HEK293 (cell line): ENCODE results near the gene COL25A1.

ENCODE experiments used
- CTCF ChIA-PET: fragments of 350-600 bp; formaldehyde crosslinking; extraction: SDS; loops from one replicate; lab custom pipeline; 2021; ENCODE audit warnings: antibody characterized with exemption; lab: Yijun Ruan, JAX
- POLR2A ChIA-PET: fragments of 300-600 bp; formaldehyde crosslinking; extraction: SDS; loops from one replicate; lab custom pipeline; 2020; ENCODE audit warnings: antibody characterized with exemption, inconsistent platforms; lab: Yijun Ruan, JAX
- H3K27ac ChIP-seq: fragments of 200-500 bp; sonication (Bioruptor generic); 2 replicates; pipeline ENCODE4 v1.5.1; 2014; ENCODE audit warnings: low read depth, low read length, control low read depth, inconsistent platforms; ENCODE audit errors: extremely low read depth
- H3K36me3 ChIP-seq, 2 experiments: fragments of 200-500 bp in 1 of 2; sonication (Bioruptor generic) in 1 of 2; 1 replicate in 1 of 2; 2 replicates in 1 of 2; pipeline ENCODE4 v1.5.1; 2014 to 2017; ENCODE audit warnings: inconsistent platforms in 2 of 2, low read length in 2 of 2; ENCODE audit not compliant: control insufficient read depth in 2 of 2, insufficient read depth in 1 of 2
- H3K4me1 ChIP-seq: fragments of 200-500 bp; sonication (Bioruptor generic); 2 replicates; pipeline ENCODE4 v1.5.1; 2014; ENCODE audit warnings: mild to moderate bottlenecking, low read length, inconsistent platforms; ENCODE audit not compliant: control insufficient read depth, insufficient read depth
- H3K4me3 ChIP-seq: 2 replicates; pipeline ENCODE4 v1.5.1; 2011; ENCODE audit warnings: low read depth, mild to moderate bottlenecking, control low read depth, low read length, moderate library complexity
- H3K9me3 ChIP-seq: fragments of 200-500 bp; sonication (Bioruptor generic); 2 replicates; pipeline ENCODE4 v1.5.1; 2014; ENCODE audit warnings: low read depth, low read length, inconsistent platforms; ENCODE audit not compliant: control insufficient read depth, insufficient read depth
- GLI2 ChIP-seq: fragments of 450-650 bp; formaldehyde crosslinking; IDR thresholded peaks from 2 replicates; pipeline ENCODE4; 2017; ENCODE audit warnings: missing biosample characterization, missing genetic modification characterization, low read depth, borderline replicate concordance
- KLF8 ChIP-seq: fragments of 450-650 bp; formaldehyde crosslinking; IDR thresholded peaks from 2 replicates; pipeline ENCODE4 v1.5.1; 2016; ENCODE audit warnings: missing biosample characterization, missing genetic modification characterization
- SP3 ChIP-seq: fragments of 450-650 bp; formaldehyde crosslinking; IDR thresholded peaks from 2 replicates; pipeline ENCODE4 v1.5.1; 2016; ENCODE audit warnings: missing biosample characterization, missing genetic modification characterization
- ZFP69B ChIP-seq: fragments of 450-650 bp; formaldehyde crosslinking; IDR thresholded peaks from 2 replicates; pipeline ENCODE4 v1.5.1; 2016; ENCODE audit warnings: missing biosample characterization, missing genetic modification characterization
- ZNF211 ChIP-seq: fragments of 450-650 bp; formaldehyde crosslinking; IDR thresholded peaks from 2 replicates; pipeline ENCODE4 v1.5.1; 2016; ENCODE audit warnings: low read depth, missing biosample characterization, missing genetic modification characterization
- ZNF274 ChIP-seq, 2 experiments: fragments of 200-500 bp in 1 of 2; fragments of 450-650 bp in 1 of 2; sonication (Bioruptor generic) in 1 of 2; formaldehyde crosslinking in 1 of 2; IDR thresholded peaks; 2 replicates each; pipeline versions ENCODE4 v1.5.1 to v1.6.1; 2014 to 2016; ENCODE audit warnings: borderline replicate concordance in 1 of 2, inconsistent platforms in 1 of 2, low read length in 1 of 2, missing biosample characterization in 1 of 2, missing genetic modification characterization in 1 of 2
- ZNF302 ChIP-seq: fragments of 450-650 bp; formaldehyde crosslinking; IDR thresholded peaks from 2 replicates; pipeline ENCODE4 v1.5.1; 2016; ENCODE audit warnings: missing biosample characterization, missing genetic modification characterization, low read depth
- ZNF311 ChIP-seq: fragments of 450-650 bp; formaldehyde crosslinking; IDR thresholded peaks from 2 replicates; pipeline ENCODE4 v1.5.1; 2017; ENCODE audit warnings: missing biosample characterization, missing genetic modification characterization, borderline replicate concordance
- ZNF624 ChIP-seq: fragments of 450-650 bp; formaldehyde crosslinking; IDR thresholded peaks from 2 replicates; pipeline ENCODE4 v1.5.1; 2017; ENCODE audit warnings: missing biosample characterization, missing genetic modification characterization
- ZNF626 ChIP-seq: fragments of 450-650 bp; sonication (Bioruptor Pico); formaldehyde crosslinking; IDR thresholded peaks from 2 replicates; pipeline ENCODE4 v1.5.1; 2018; ENCODE audit warnings: missing biosample characterization, missing genetic modification characterization, inconsistent platforms
- ZNF670 ChIP-seq: fragments of 450-650 bp; formaldehyde crosslinking; IDR thresholded peaks from 2 replicates; pipeline ENCODE4 v1.5.1; 2016; ENCODE audit warnings: missing biosample characterization, missing genetic modification characterization, low read depth
- ZNF843 ChIP-seq: fragments of 450-650 bp; formaldehyde crosslinking; IDR thresholded peaks from 2 replicates; pipeline ENCODE4 v1.5.1; 2016; ENCODE audit warnings: missing biosample characterization, missing genetic modification characterization
- ZXDB ChIP-seq: fragments of 450-650 bp; formaldehyde crosslinking; IDR thresholded peaks from 2 replicates; pipeline ENCODE4 v1.5.1; 2016; ENCODE audit warnings: missing biosample characterization, missing genetic modification characterization
- TF ChIP-seq, protein P1 (sequence below): fragments of 450-650 bp; formaldehyde crosslinking; IDR thresholded peaks from 2 replicates; pipeline ENCODE4 v1.5.1; 2016; ENCODE audit warnings: missing biosample characterization, missing genetic modification characterization, borderline replicate concordance
- TF ChIP-seq, protein P2 (sequence below): fragments of 450-650 bp; formaldehyde crosslinking; IDR thresholded peaks from 2 replicates; pipeline ENCODE4 v1.5.1; 2016; ENCODE audit warnings: missing biosample characterization, missing genetic modification characterization
- TF ChIP-seq, protein P3 (sequence below): fragments of 450-650 bp; formaldehyde crosslinking; IDR thresholded peaks from 2 replicates; pipeline ENCODE4 v1.5.1; 2016; ENCODE audit warnings: missing biosample characterization, missing genetic modification characterization
- TF ChIP-seq, protein P4 (sequence below): fragments of 450-650 bp; formaldehyde crosslinking; IDR thresholded peaks from 2 replicates; pipeline ENCODE4 v1.5.1; 2016; ENCODE audit warnings: missing biosample characterization, missing genetic modification characterization
- TF ChIP-seq, protein P5 (sequence below): fragments of 450-650 bp; formaldehyde crosslinking; IDR thresholded peaks from 2 replicates; pipeline ENCODE4 v1.5.1; 2016; ENCODE audit warnings: missing biosample characterization, missing genetic modification characterization
- TF ChIP-seq, protein P6 (sequence below): fragments of 450-650 bp; formaldehyde crosslinking; IDR thresholded peaks from 2 replicates; pipeline ENCODE4 v1.5.1; 2016; ENCODE audit warnings: missing biosample characterization, missing genetic modification characterization
- TF ChIP-seq, protein P7 (sequence below): fragments of 450-650 bp; formaldehyde crosslinking; IDR thresholded peaks from 2 replicates; pipeline ENCODE4 v1.5.1; 2016; ENCODE audit warnings: missing biosample characterization, missing genetic modification characterization

Gene COL25A1

DNA sequence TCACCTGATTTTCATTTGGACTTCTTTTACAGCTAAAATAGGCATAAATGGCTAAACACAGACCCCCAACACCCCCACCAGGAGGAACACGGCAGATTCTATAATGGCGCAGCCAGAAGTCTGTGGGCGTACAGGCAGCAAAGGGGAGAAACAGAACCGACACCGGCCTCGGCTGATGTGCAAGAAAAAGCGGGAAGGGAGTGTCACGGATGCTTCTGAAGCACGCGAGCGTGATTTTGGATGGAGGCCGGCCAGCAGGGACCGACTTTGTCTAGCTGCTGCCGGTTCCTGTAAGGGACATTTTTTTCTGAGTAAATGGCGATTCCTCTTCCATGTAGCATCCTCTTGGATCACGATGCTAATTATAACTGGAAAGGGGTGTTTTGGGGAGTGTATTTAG is 514.7 kb downstream of the COL25A1 start (continued):
- TF ChIP-seq, protein P1, sequence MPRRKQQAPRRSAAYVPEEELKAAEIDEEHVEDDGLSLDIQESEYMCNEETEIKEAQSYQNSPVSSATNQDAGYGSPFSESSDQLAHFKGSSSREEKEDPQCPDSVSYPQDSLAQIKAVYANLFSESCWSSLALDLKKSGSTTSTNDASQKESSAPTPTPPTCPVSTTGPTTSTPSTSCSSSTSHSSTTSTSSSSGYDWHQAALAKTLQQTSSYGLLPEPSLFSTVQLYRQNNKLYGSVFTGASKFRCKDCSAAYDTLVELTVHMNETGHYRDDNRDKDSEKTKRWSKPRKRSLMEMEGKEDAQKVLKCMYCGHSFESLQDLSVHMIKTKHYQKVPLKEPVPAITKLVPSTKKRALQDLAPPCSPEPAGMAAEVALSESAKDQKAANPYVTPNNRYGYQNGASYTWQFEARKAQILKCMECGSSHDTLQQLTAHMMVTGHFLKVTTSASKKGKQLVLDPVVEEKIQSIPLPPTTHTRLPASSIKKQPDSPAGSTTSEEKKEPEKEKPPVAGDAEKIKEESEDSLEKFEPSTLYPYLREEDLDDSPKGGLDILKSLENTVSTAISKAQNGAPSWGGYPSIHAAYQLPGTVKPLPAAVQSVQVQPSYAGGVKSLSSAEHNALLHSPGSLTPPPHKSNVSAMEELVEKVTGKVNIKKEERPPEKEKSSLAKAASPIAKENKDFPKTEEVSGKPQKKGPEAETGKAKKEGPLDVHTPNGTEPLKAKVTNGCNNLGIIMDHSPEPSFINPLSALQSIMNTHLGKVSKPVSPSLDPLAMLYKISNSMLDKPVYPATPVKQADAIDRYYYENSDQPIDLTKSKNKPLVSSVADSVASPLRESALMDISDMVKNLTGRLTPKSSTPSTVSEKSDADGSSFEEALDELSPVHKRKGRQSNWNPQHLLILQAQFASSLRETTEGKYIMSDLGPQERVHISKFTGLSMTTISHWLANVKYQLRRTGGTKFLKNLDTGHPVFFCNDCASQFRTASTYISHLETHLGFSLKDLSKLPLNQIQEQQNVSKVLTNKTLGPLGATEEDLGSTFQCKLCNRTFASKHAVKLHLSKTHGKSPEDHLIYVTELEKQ (tag by site-specific recombination), result no peak
- TF ChIP-seq KLF8 (tag by site-specific recombination), result no peak
- TF ChIP-seq, protein P2, sequence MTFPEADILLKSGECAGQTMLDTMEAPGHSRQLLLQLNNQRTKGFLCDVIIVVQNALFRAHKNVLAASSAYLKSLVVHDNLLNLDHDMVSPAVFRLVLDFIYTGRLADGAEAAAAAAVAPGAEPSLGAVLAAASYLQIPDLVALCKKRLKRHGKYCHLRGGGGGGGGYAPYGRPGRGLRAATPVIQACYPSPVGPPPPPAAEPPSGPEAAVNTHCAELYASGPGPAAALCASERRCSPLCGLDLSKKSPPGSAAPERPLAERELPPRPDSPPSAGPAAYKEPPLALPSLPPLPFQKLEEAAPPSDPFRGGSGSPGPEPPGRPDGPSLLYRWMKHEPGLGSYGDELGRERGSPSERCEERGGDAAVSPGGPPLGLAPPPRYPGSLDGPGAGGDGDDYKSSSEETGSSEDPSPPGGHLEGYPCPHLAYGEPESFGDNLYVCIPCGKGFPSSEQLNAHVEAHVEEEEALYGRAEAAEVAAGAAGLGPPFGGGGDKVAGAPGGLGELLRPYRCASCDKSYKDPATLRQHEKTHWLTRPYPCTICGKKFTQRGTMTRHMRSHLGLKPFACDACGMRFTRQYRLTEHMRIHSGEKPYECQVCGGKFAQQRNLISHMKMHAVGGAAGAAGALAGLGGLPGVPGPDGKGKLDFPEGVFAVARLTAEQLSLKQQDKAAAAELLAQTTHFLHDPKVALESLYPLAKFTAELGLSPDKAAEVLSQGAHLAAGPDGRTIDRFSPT, result no peak
- TF ChIP-seq ZNF624 (tag by site-specific recombination), result no peak
- TF ChIP-seq ZNF626 (tag by site-specific recombination), result no peak

DNA sequence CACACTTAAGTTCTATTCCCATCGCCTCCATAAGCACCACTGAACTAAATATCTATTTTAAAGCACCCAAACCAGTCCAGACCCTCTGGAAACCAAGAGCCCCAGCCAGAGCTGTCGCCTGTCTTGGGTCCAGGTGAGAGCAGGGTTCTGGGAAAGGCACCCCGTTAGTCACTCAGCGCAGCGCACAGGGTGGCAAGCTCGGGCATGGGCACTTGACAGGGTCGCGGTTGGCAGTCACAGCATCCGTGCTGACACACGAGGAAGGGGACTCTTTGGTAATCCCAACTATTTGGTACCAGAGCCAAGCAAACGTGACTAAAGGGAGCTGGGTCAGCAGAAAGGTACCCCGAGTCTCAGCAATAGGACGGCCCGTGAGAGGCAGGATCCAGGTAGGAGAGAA is 515.4 kb downstream of the COL25A1 start:
- Histone ChIP-seq H3K27ac (no peak overlapping the region), H3K4me1 (no peaks in the 10 kb centered on the region), H3K36me3 (no peaks in the 10 kb centered on the region), H3K9me3 (no peaks in the 10 kb centered on the region), H3K4me3 (no peak overlapping the region)
- CTCF ChIA-PET, result no interaction called here
- POLR2A ChIA-PET, result no interaction called here
- TF ChIP-seq ZXDB (tag by site-specific recombination) (no peak), ZNF670 (tag by site-specific recombination) (no peak), ZNF274 (IDR thresholded peaks at IDR 0.05; ENCODE audit: low read length) (no peak), ZNF274 (tag by site-specific recombination; IDR thresholded peaks at IDR 0.05; ENCODE audit: borderline replicate concordance) (no peak), ZNF211 (no peak), ZNF311 (tag by site-specific recombination) (no peak), ZNF302 (tag by site-specific recombination) (no peak), GLI2 (tag by site-specific recombination) (no peak), ZFP69B (tag by site-specific recombination) (no peak), ZNF843 (tag by site-specific recombination) (no peak), SP3 (no peak)
- TF ChIP-seq, protein P3, sequence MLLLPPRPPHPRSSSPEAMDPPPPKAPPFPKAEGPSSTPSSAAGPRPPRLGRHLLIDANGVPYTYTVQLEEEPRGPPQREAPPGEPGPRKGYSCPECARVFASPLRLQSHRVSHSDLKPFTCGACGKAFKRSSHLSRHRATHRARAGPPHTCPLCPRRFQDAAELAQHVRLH (tag by site-specific recombination), result no peak
- TF ChIP-seq, protein P4, sequence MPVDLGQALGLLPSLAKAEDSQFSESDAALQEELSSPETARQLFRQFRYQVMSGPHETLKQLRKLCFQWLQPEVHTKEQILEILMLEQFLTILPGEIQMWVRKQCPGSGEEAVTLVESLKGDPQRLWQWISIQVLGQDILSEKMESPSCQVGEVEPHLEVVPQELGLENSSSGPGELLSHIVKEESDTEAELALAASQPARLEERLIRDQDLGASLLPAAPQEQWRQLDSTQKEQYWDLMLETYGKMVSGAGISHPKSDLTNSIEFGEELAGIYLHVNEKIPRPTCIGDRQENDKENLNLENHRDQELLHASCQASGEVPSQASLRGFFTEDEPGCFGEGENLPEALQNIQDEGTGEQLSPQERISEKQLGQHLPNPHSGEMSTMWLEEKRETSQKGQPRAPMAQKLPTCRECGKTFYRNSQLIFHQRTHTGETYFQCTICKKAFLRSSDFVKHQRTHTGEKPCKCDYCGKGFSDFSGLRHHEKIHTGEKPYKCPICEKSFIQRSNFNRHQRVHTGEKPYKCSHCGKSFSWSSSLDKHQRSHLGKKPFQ, result no peak
- TF ChIP-seq, protein P5, sequence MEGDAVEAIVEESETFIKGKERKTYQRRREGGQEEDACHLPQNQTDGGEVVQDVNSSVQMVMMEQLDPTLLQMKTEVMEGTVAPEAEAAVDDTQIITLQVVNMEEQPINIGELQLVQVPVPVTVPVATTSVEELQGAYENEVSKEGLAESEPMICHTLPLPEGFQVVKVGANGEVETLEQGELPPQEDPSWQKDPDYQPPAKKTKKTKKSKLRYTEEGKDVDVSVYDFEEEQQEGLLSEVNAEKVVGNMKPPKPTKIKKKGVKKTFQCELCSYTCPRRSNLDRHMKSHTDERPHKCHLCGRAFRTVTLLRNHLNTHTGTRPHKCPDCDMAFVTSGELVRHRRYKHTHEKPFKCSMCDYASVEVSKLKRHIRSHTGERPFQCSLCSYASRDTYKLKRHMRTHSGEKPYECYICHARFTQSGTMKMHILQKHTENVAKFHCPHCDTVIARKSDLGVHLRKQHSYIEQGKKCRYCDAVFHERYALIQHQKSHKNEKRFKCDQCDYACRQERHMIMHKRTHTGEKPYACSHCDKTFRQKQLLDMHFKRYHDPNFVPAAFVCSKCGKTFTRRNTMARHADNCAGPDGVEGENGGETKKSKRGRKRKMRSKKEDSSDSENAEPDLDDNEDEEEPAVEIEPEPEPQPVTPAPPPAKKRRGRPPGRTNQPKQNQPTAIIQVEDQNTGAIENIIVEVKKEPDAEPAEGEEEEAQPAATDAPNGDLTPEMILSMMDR (tag by site-specific recombination), result no peak
- TF ChIP-seq, protein P6, sequence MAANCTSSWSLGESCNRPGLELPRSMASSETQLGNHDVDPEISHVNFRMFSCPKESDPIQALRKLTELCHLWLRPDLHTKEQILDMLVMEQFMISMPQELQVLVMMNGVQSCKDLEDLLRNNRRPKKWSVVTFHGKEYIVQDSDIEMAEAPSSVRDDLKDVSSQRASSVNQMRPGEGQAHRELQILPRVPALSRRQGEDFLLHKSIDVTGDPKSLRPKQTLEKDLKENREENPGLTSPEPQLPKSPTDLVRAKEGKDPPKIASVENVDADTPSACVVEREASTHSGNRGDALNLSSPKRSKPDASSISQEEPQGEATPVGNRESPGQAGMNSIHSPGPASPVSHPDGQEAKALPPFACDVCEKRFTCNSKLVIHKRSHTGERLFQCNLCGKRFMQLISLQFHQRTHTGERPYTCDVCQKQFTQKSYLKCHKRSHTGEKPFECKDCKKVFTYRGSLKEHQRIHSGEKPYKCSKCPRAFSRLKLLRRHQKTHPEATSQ (tag by site-specific recombination), result no peak
- TF ChIP-seq, protein P7, sequence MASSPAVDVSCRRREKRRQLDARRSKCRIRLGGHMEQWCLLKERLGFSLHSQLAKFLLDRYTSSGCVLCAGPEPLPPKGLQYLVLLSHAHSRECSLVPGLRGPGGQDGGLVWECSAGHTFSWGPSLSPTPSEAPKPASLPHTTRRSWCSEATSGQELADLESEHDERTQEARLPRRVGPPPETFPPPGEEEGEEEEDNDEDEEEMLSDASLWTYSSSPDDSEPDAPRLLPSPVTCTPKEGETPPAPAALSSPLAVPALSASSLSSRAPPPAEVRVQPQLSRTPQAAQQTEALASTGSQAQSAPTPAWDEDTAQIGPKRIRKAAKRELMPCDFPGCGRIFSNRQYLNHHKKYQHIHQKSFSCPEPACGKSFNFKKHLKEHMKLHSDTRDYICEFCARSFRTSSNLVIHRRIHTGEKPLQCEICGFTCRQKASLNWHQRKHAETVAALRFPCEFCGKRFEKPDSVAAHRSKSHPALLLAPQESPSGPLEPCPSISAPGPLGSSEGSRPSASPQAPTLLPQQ (tag by site-specific recombination), result no peak
